Measurements from ENCODE around the gene PRR9.

Gene PRR9

DNA sequence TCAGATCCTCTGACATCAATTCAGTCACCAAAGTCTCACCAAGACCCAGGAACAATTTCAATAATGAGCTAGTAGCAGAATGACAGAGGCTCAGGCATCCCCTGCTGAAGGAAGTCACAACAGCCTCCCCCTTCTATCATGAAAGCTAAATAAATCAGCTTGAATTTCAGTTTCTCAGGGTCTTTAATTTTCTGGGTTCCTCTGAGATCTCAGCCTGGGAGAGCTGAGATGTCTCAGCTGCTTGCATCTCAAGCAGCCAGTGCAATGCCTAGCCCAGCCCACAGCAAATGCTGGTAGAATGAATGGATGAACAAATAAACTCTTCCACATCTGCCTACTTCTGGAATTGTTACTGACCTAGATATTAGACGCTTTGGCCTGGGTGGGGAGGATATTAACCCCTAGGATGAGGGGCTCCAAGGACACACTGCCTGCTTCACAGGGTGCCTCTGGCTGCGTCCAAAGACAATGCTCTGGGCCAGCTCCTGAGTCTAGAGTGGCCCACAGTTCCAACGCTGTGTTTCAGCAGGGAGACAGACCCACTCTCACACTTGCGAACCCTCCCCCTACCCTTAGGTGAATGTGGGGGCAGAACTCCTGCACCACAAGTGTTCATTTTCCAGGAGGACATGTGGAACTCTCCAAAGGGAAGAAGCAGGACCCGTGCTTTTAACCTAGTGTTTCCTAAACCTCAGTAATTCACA lies 30.9 kb downstream of the PRR9 start:
- H3K4me1 ChIP-seq (ENCODE audit: insufficient read depth, low read length), result no peaks in the 10 kb centered on the region

DNA sequence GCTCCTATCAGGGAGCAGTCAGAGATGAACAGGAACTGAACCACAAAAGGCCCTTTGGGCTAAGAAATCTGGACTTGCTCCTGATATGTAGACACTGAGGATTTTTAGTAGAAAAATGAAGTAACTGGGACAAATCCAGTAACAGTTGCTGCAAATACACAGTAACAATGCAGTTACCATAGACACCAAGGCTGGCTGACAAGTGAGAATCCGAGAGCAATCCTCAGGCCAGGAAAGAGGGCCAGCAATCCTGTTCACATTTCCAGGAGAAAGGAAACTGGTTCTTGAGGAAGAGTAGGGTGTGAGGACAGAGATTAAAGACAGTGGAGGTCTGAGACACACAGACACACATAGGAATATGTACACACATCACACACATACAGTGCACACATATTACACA lies 32.8 kb downstream of the PRR9 start:
- no peak for ATAC-seq (ENCODE audit: insufficient read depth, low read depth)
- Histone ChIP-seq H3K27ac (ENCODE audit: low read length) (no peak overlapping the region), H3K79me2 (ENCODE audit: insufficient read depth, low read length) (no peaks in the 10 kb centered on the region), H2AFZ (ENCODE audit: low read depth, low read length) (no peak overlapping the region), H3K4me1 (ENCODE audit: insufficient read depth, low read length) (no peaks in the 10 kb centered on the region), H3K9ac (ENCODE audit: low read depth, low read length) (no peak overlapping the region), H3K36me3 (ENCODE audit: insufficient read depth, low read length) (no peaks in the 10 kb centered on the region), H3K9me3 (ENCODE audit: insufficient read depth, low read length, severe bottlenecking) (no peaks in the 10 kb centered on the region), H3K27me3 (ENCODE audit: insufficient read depth, low read length, poor library complexity) (no peaks in the 10 kb centered on the region), H3K4me2 (ENCODE audit: insufficient read depth, low read length) (no peak overlapping the region), H4K20me1 (ENCODE audit: insufficient read depth, low read length) (no peaks in the 10 kb centered on the region), H3K4me3 (ENCODE audit: low read depth in 1 of 2, low read length in 2 of 2) (no peak overlapping the region)
- DNase-seq, result no peak
- no peak for TF ChIP-seq EZH2 (IDR thresholded peaks at IDR 0.05; ENCODE audit: borderline replicate concordance, low read depth, low read length, severe bottlenecking)
- TF ChIP-seq, protein P1, sequence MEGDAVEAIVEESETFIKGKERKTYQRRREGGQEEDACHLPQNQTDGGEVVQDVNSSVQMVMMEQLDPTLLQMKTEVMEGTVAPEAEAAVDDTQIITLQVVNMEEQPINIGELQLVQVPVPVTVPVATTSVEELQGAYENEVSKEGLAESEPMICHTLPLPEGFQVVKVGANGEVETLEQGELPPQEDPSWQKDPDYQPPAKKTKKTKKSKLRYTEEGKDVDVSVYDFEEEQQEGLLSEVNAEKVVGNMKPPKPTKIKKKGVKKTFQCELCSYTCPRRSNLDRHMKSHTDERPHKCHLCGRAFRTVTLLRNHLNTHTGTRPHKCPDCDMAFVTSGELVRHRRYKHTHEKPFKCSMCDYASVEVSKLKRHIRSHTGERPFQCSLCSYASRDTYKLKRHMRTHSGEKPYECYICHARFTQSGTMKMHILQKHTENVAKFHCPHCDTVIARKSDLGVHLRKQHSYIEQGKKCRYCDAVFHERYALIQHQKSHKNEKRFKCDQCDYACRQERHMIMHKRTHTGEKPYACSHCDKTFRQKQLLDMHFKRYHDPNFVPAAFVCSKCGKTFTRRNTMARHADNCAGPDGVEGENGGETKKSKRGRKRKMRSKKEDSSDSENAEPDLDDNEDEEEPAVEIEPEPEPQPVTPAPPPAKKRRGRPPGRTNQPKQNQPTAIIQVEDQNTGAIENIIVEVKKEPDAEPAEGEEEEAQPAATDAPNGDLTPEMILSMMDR (IDR thresholded peaks at IDR 0.05; ENCODE audit: borderline replicate concordance, extremely low read depth, low read length, poor library complexity, severe bottlenecking), result no peak

More for the DNA sequence above, 30.9 kb downstream of the PRR9 start:
- H3K79me2 ChIP-seq (ENCODE audit: insufficient read depth, low read length), result no peaks in the 10 kb centered on the region
- no peak overlapping the region for H3K4me3 ChIP-seq (ENCODE audit: low read depth in 1 of 2, low read length in 2 of 2)
- H3K9ac ChIP-seq (ENCODE audit: low read depth, low read length), result no peak overlapping the region
- no peaks in the 10 kb centered on the region for H3K36me3 ChIP-seq (ENCODE audit: insufficient read depth, low read length)
- no peaks in the 10 kb centered on the region for H3K9me3 ChIP-seq (ENCODE audit: insufficient read depth, low read length, severe bottlenecking)
- no peaks in the 10 kb centered on the region for H3K27me3 ChIP-seq (ENCODE audit: insufficient read depth, low read length, poor library complexity)
- H4K20me1 ChIP-seq (ENCODE audit: insufficient read depth, low read length), result no peaks in the 10 kb centered on the region
- no peak overlapping the region for H3K4me2 ChIP-seq (ENCODE audit: insufficient read depth, low read length)
- no peak overlapping the region for H2AFZ ChIP-seq (ENCODE audit: low read depth, low read length)
- TF ChIP-seq, protein P1 (IDR thresholded peaks at IDR 0.05; ENCODE audit: borderline replicate concordance, extremely low read depth, low read length, poor library complexity, severe bottlenecking), result no peak
- TF ChIP-seq EZH2 (IDR thresholded peaks at IDR 0.05; ENCODE audit: borderline replicate concordance, low read depth, low read length, severe bottlenecking), result no peak
- no peak for ATAC-seq (ENCODE audit: insufficient read depth, low read depth)
- H3K27ac ChIP-seq (ENCODE audit: low read length), result no peak overlapping the region
- no peak for DNase-seq

- no peak overlapping the region for H3K4me2 ChIP-seq (ENCODE audit: insufficient read depth, low read length)
- H3K9ac ChIP-seq (ENCODE audit: low read depth, low read length), result no peak overlapping the region
- no peak overlapping the region for H3K27ac ChIP-seq (ENCODE audit: low read length)
- no peaks in the 10 kb centered on the region for H3K36me3 ChIP-seq (ENCODE audit: insufficient read depth, low read length)
- H3K4me1 ChIP-seq (ENCODE audit: insufficient read depth, low read length), result no peaks in the 10 kb centered on the region
- H4K20me1 ChIP-seq (ENCODE audit: insufficient read depth, low read length), result no peaks in the 10 kb centered on the region
- H2AFZ ChIP-seq (ENCODE audit: low read depth, low read length), result no peak overlapping the region
- no peak for TF ChIP-seq EZH2 (IDR thresholded peaks at IDR 0.05; ENCODE audit: borderline replicate concordance, low read depth, low read length, severe bottlenecking)
- TF ChIP-seq, protein P1 (IDR thresholded peaks at IDR 0.05; ENCODE audit: borderline replicate concordance, extremely low read depth, low read length, poor library complexity, severe bottlenecking), result no peak
- DNase-seq, result no peak
- H3K9me3 ChIP-seq (ENCODE audit: insufficient read depth, low read length, severe bottlenecking), result no peaks in the 10 kb centered on the region
- ATAC-seq (ENCODE audit: insufficient read depth, low read depth), result no peak
- no peaks in the 10 kb centered on the region for H3K27me3 ChIP-seq (ENCODE audit: insufficient read depth, low read length, poor library complexity)
- H3K79me2 ChIP-seq (ENCODE audit: insufficient read depth, low read length), result no peaks in the 10 kb centered on the region
- no peak overlapping the region for H3K4me3 ChIP-seq (ENCODE audit: low read depth in 1 of 2, low read length in 2 of 2)
Measured at GRCh38 chr1:153251087-153251486, 33.7 kb downstream of the PRR9 start.

All from DND-41 (cell line).